PFSK-1 (cell line): ENCODE data around the gene SAE1.

ENCODE experiments used
- FOXP2 ChIP-seq: optimal IDR thresholded peaks from 2 replicates; pipeline ENCODE3; 2011; ENCODE audit warnings: borderline replicate concordance, control low read depth, inconsistent platforms; ENCODE audit not compliant: insufficient read depth; ENCODE audit errors: extremely low read length, extremely low read depth
- POLR2AphosphoS5 ChIP-seq: IDR thresholded peaks from 2 replicates; pipeline ENCODE4 v1.6.1; 2012; ENCODE audit warnings: low read depth, mild to moderate bottlenecking, control low read depth, low read length, moderate library complexity
- SIN3A ChIP-seq: IDR thresholded peaks from 2 replicates; pipeline ENCODE4 v1.6.1; 2012; ENCODE audit warnings: mild to moderate bottlenecking, low read length, moderate library complexity, borderline replicate concordance; ENCODE audit not compliant: insufficient read depth
- TAF1 ChIP-seq: IDR thresholded peaks from 2 replicates; pipeline ENCODE4 v1.6.1; 2012; ENCODE audit warnings: low read length, control low read depth, borderline replicate concordance; ENCODE audit not compliant: insufficient read depth
- TF ChIP-seq, protein P1 (sequence below), 2 experiments: IDR thresholded peaks; 2 replicates each; pipeline versions ENCODE4 v1.6.1 to v1.8.0; 2011 to 2012; ENCODE audit warnings: low read depth in 2 of 2, low read length in 2 of 2, control low read depth in 1 of 2, inconsistent platforms in 1 of 2, mild to moderate bottlenecking in 1 of 2, moderate library complexity in 1 of 2; ENCODE audit not compliant: insufficient read depth in 1 of 2

Gene SAE1

DNA sequence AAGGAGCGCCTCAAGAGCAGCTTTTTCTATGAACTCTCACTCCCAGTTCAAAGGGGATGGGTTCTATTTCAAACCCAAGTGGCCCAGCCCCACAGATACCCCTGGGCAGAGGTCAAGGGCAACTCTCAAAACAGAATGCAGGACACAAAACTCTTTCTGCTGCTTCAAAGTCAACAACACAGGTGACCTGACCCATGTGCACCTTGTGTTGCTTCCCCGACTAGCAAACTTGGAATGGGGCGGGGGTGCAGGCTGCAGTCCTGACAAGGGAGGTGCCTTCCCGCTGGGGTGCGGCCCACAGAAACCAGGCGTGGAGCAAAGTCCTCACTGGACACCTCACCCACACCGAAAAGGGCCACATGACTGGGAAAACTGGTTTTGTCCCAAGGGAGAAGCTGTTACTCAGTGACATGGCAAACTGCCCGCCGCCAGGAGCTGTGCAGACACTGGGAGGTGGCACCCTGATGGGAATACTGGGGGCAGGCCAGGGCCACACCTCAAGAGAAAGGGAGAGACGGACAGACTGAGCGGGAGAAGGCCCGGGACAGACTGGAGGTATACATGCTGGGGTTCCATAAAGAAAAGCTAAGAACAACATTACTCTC is 34.4 kb upstream of the SAE1 start:
- TF ChIP-seq TAF1 (no peak), FOXP2 (no peak), SIN3A (no peak), POLR2AphosphoS5 (no peak)
- TF ChIP-seq, protein P1, sequence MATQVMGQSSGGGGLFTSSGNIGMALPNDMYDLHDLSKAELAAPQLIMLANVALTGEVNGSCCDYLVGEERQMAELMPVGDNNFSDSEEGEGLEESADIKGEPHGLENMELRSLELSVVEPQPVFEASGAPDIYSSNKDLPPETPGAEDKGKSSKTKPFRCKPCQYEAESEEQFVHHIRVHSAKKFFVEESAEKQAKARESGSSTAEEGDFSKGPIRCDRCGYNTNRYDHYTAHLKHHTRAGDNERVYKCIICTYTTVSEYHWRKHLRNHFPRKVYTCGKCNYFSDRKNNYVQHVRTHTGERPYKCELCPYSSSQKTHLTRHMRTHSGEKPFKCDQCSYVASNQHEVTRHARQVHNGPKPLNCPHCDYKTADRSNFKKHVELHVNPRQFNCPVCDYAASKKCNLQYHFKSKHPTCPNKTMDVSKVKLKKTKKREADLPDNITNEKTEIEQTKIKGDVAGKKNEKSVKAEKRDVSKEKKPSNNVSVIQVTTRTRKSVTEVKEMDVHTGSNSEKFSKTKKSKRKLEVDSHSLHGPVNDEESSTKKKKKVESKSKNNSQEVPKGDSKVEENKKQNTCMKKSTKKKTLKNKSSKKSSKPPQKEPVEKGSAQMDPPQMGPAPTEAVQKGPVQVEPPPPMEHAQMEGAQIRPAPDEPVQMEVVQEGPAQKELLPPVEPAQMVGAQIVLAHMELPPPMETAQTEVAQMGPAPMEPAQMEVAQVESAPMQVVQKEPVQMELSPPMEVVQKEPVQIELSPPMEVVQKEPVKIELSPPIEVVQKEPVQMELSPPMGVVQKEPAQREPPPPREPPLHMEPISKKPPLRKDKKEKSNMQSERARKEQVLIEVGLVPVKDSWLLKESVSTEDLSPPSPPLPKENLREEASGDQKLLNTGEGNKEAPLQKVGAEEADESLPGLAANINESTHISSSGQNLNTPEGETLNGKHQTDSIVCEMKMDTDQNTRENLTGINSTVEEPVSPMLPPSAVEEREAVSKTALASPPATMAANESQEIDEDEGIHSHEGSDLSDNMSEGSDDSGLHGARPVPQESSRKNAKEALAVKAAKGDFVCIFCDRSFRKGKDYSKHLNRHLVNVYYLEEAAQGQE (IDR thresholded peaks at IDR 0.05; ENCODE audit: insufficient read depth in 1 of 2, low read depth in 2 of 2, low read length in 2 of 2): no peak

DNA sequence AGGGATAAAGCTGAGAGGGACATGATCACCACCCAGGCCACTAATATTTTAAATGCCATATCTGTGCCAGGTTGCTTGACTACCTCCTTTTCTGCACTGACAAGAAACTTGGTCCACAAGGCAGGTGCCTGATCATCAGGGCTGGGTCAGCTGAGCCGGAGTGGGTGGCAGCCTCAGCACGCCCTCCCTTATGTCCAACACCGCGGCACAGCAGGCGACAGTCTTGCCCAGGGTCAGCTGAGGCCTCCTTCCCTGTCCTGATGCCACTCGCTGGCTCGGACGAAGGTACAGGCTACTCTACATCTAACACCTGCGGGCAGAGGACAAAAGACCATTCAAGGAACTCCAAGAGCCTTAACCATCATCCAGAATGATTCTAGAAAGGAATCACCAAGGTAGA is 33.9 kb upstream of the SAE1 start:
- TF ChIP-seq FOXP2: no peak
- no peak for TF ChIP-seq POLR2AphosphoS5
- TF ChIP-seq, protein P1 (IDR thresholded peaks at IDR 0.05; ENCODE audit: insufficient read depth in 1 of 2, low read depth in 2 of 2, low read length in 2 of 2): no peak
- TF ChIP-seq TAF1: no peak

DNA sequence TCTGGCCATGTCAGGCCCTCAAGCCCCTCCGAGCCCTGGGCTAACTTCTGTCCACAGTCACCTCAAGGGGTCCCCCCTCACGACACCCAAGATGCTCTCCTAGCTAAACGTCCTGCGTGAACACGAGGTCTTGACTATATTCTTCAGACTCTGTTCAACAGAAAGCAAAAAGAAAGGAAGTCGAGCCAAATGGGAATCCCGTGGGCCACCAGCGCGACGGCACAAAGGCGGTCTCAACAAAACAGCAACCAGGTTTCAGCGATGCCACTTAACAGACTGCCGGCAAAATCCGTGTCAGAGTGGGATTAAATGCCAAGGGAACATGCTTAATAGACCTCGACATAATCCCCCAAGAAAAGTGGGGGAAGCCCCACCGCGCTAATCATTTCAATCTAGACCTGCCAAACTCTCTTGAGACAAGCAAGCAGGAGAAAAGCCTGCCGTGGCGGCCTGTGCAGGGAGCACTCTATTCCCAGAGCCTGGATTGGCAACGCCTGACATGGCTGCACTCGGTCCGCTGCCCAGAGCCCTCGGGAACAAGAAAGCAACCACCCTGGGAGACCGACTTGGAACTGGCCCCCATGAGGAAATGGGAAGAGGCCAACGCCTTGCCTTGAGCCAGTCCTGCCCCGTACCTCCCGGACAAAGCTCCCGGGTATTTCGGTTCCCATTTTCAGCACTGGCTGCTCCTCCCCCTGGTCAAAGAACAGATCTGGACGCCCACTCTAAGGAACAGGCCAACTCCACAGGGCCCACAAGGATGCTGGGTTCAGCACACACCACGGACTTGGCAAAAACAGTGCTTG is 33.0 kb upstream of the SAE1 start:
- TF ChIP-seq SIN3A: no peak
- no peak for TF ChIP-seq FOXP2
- TF ChIP-seq, protein P1 (IDR thresholded peaks at IDR 0.05; ENCODE audit: insufficient read depth in 1 of 2, low read depth in 2 of 2, low read length in 2 of 2): no peak
- TF ChIP-seq POLR2AphosphoS5: no peak

DNA sequence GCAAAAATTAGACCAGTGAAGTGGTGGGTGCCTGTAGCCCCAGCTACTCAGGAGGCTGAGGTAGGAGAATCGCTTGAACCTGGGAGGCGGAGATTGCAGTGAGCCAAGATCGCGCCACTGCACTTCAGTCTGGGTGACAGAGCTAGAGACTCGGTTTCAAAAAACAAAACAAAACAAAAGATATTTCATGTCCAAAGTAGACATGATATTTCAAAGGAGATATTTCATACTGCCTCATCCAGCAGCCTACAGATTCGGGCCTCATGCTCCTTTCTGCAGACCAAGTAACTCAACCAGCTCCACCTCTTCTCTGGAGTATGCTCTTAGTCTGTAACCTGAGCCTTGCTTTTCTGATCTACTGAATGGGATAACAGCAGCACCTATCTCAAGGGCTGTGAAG is 32.0 kb upstream of the SAE1 start:
- TF ChIP-seq FOXP2: no peak
- no peak for TF ChIP-seq TAF1
- no peak for TF ChIP-seq POLR2AphosphoS5
- TF ChIP-seq, protein P1 (IDR thresholded peaks at IDR 0.05; ENCODE audit: insufficient read depth in 1 of 2, low read depth in 2 of 2, low read length in 2 of 2): no peak
- no peak for TF ChIP-seq SIN3A
